ENCODE results near the gene PITX2. TPM values are rescaled to one million over a fixed set of nuclear protein-coding genes. Genes with fewer than 3 reads are reported as not detected.

Gene PITX2
- polyA plus RNA-seq = 1 to 10 TPM; 1.3 to 2.1 TPM

DNA sequence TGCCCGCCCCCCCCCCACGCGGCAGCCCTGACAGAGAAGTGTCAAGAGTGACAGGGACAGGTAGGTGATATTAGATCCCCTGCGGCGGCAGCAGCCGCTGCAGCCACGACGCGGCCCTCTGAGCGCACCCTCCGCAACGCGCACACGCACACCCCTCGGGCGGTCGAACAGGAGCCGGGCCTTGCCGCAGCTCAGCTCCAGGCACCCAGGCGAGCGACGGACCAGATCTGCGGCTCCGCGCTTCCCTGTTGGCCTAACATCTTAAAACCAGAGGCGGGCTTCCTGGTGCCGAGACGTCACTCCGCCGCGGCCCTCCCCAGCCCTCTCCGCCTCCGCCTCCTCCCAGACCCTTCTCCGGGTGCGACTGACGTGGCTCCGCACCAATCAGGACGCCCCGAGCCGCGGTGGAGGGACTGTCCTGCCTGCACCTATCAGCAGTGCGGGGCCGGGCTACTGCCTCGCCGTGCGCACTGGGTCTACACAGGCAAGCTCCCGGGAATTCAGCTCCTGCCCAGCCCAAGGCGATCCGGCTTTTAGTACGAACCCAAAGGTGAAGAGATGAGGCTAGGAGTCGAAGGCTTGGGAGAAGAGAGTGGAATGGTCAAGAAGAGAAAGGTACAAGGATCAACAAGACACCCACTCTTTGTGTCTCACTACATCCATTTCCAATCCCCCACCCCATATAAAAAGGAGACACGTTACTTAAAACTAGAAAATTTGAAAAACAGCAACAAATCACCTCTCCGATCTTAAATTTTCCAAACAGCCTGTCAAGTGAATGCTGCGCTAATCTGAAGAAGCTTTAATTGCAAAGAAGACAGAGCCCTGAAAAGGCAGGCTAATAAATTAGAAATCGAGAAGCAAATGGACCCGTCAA lies at the start of gene PITX2:
TSS of gene PITX2 (minus strand) at position 237 of the 877 bp plus-strand sequence. CDS start 617 bp downstream, outside the sequence.
- peak within 1 kb of the TSS in 1 of 2 donors; percentile 34 for H3K27ac ChIP-seq (ENCODE audit: low read depth in 2 of 2, low read length in 1 of 2)
- peaks cover 0 to 50% of the 10 kb centered on the region in 2 donors for H3K27me3 ChIP-seq (ENCODE audit: control insufficient read depth in 1 of 2, insufficient read depth in 2 of 2, low read length in 2 of 2)
- 3 to 6% methylated on average over 54 to 56 of the region's 56 CpGs for WGBS, 2 donors
- peaks cover 5 to 20% of the 10 kb centered on the region in 2 donors for H3K4me1 ChIP-seq (ENCODE audit: control insufficient read depth in 2 of 2, insufficient read depth in 2 of 2, low read length in 1 of 2)
- H3K36me3 ChIP-seq (ENCODE audit: control insufficient read depth in 2 of 2, insufficient read depth in 2 of 2, low read length in 1 of 2) = no peaks in the 10 kb centered on the region
- H3K9me3 ChIP-seq (ENCODE audit: control insufficient read depth in 2 of 2, insufficient read depth in 1 of 2, low read depth in 1 of 2, low read length in 1 of 2) = peaks cover 5 to 30% of the 10 kb centered on the region in 2 donors
- H3K4me3 ChIP-seq (ENCODE audit: low read depth in 1 of 2, low read length in 2 of 2) = peak within 1 kb of the TSS; percentile 49

GRCh38 chr4:110671679-110672078 lies 48.8 kb upstream of the PITX2 start:
- H3K27me3 ChIP-seq (ENCODE audit: control insufficient read depth in 1 of 2, insufficient read depth in 2 of 2, low read length in 2 of 2) = no peaks in the 10 kb centered on the region
- H3K9me3 ChIP-seq (ENCODE audit: control insufficient read depth in 2 of 2, insufficient read depth in 1 of 2, low read depth in 1 of 2, low read length in 1 of 2) = no peaks in the 10 kb centered on the region
- no peak overlapping the region for H3K4me3 ChIP-seq (ENCODE audit: low read depth in 1 of 2, low read length in 2 of 2)
- H3K27ac ChIP-seq (ENCODE audit: low read depth in 2 of 2, low read length in 1 of 2) = no peak overlapping the region
- no peaks in the 10 kb centered on the region for H3K36me3 ChIP-seq (ENCODE audit: control insufficient read depth in 2 of 2, insufficient read depth in 2 of 2, low read length in 1 of 2)
- WGBS, 2 donors = 59 to 72% methylated on average over 5 of the region's 5 CpGs
- no peaks in the 10 kb centered on the region for H3K4me1 ChIP-seq (ENCODE audit: control insufficient read depth in 2 of 2, insufficient read depth in 2 of 2, low read length in 1 of 2)

GRCh38 chr4:110669663-110670062 lies 46.8 kb upstream of the PITX2 start:
- H3K4me3 ChIP-seq (ENCODE audit: low read depth in 1 of 2, low read length in 2 of 2) = no peak overlapping the region
- no peaks in the 10 kb centered on the region for H3K27me3 ChIP-seq (ENCODE audit: control insufficient read depth in 1 of 2, insufficient read depth in 2 of 2, low read length in 2 of 2)
- no peaks in the 10 kb centered on the region for H3K9me3 ChIP-seq (ENCODE audit: control insufficient read depth in 2 of 2, insufficient read depth in 1 of 2, low read depth in 1 of 2, low read length in 1 of 2)
- no peaks in the 10 kb centered on the region for H3K36me3 ChIP-seq (ENCODE audit: control insufficient read depth in 2 of 2, insufficient read depth in 2 of 2, low read length in 1 of 2)
- H3K27ac ChIP-seq (ENCODE audit: low read depth in 2 of 2, low read length in 1 of 2) = no peak overlapping the region
- no peaks in the 10 kb centered on the region for H3K4me1 ChIP-seq (ENCODE audit: control insufficient read depth in 2 of 2, insufficient read depth in 2 of 2, low read length in 1 of 2)

DNA sequence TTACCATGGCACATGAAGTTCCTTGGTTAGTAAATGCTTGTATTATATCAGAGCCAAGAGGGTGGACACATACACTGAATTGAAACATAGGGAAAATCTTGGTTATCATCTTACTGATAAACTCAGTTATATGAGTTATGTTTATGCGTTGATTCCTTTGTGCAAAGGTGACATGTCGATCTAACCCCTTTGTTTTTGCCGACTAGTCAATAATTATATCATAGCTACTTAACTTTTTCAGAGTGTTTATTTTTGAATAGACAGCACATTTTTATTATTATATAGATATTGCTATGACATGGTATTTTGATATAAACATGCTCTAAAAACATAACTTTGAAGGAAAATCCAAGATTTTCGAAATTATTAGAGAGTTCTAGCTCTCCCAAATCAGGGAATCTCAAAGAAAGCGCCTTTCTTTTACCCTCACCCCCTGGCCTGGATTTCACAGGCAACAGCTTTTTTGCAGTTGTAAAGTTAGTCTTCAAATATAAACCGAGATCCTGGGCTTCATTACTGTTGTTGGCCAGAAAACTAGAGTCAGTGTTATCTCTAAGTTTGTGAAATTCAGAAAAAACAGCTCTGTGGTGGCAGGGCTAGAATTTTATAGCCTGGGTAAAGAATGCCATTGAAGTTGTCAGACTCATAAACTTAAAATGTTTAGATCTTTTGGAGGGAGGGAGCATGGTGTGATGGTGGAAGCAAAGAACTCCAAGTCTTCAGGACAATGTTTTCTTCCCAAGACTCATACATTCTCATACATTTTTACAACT lies 45.8 kb upstream of the PITX2 start:
- Histone ChIP-seq H3K27me3 (ENCODE audit: control insufficient read depth in 1 of 2, insufficient read depth in 2 of 2, low read length in 2 of 2) (no peaks in the 10 kb centered on the region), H3K36me3 (ENCODE audit: control insufficient read depth in 2 of 2, insufficient read depth in 2 of 2, low read length in 1 of 2) (no peaks in the 10 kb centered on the region), H3K4me3 (ENCODE audit: low read depth in 1 of 2, low read length in 2 of 2) (no peak overlapping the region), H3K9me3 (ENCODE audit: control insufficient read depth in 2 of 2, insufficient read depth in 1 of 2, low read depth in 1 of 2, low read length in 1 of 2) (no peaks in the 10 kb centered on the region), H3K27ac (ENCODE audit: low read depth in 2 of 2, low read length in 1 of 2) (no peak overlapping the region), H3K4me1 (ENCODE audit: control insufficient read depth in 2 of 2, insufficient read depth in 2 of 2, low read length in 1 of 2) (no peaks in the 10 kb centered on the region)
- 58 to 62% methylated on average over 6 of the region's 6 CpGs for WGBS, 2 donors

GRCh38 chr4:110667670-110668069 lies 44.8 kb upstream of the PITX2 start:
- Histone ChIP-seq H3K27ac (ENCODE audit: low read depth in 2 of 2, low read length in 1 of 2) (no peak overlapping the region), H3K4me1 (ENCODE audit: control insufficient read depth in 2 of 2, insufficient read depth in 2 of 2, low read length in 1 of 2) (no peaks in the 10 kb centered on the region), H3K36me3 (ENCODE audit: control insufficient read depth in 2 of 2, insufficient read depth in 2 of 2, low read length in 1 of 2) (no peaks in the 10 kb centered on the region), H3K9me3 (ENCODE audit: control insufficient read depth in 2 of 2, insufficient read depth in 1 of 2, low read depth in 1 of 2, low read length in 1 of 2) (no peaks in the 10 kb centered on the region), H3K4me3 (ENCODE audit: low read depth in 1 of 2, low read length in 2 of 2) (no peak overlapping the region), H3K27me3 (ENCODE audit: control insufficient read depth in 1 of 2, insufficient read depth in 2 of 2, low read length in 2 of 2) (no peaks in the 10 kb centered on the region)
- 75 to 80% methylated on average over 3 of the region's 3 CpGs for WGBS, 2 donors

GRCh38 chr4:110666030-110666429 lies 43.2 kb upstream of the PITX2 start:
- WGBS, 2 donors = 65 to 71% methylated on average over 3 of the region's 3 CpGs
- no peaks in the 10 kb centered on the region for H3K36me3 ChIP-seq (ENCODE audit: control insufficient read depth in 2 of 2, insufficient read depth in 2 of 2, low read length in 1 of 2)
- H3K27me3 ChIP-seq (ENCODE audit: control insufficient read depth in 1 of 2, insufficient read depth in 2 of 2, low read length in 2 of 2) = no peaks in the 10 kb centered on the region
- no peak overlapping the region for H3K27ac ChIP-seq (ENCODE audit: low read depth in 2 of 2, low read length in 1 of 2)
- no peaks in the 10 kb centered on the region for H3K4me1 ChIP-seq (ENCODE audit: control insufficient read depth in 2 of 2, insufficient read depth in 2 of 2, low read length in 1 of 2)
- no peak overlapping the region for H3K4me3 ChIP-seq (ENCODE audit: low read depth in 1 of 2, low read length in 2 of 2)
- no peaks in the 10 kb centered on the region for H3K9me3 ChIP-seq (ENCODE audit: control insufficient read depth in 2 of 2, insufficient read depth in 1 of 2, low read depth in 1 of 2, low read length in 1 of 2)

DNA sequence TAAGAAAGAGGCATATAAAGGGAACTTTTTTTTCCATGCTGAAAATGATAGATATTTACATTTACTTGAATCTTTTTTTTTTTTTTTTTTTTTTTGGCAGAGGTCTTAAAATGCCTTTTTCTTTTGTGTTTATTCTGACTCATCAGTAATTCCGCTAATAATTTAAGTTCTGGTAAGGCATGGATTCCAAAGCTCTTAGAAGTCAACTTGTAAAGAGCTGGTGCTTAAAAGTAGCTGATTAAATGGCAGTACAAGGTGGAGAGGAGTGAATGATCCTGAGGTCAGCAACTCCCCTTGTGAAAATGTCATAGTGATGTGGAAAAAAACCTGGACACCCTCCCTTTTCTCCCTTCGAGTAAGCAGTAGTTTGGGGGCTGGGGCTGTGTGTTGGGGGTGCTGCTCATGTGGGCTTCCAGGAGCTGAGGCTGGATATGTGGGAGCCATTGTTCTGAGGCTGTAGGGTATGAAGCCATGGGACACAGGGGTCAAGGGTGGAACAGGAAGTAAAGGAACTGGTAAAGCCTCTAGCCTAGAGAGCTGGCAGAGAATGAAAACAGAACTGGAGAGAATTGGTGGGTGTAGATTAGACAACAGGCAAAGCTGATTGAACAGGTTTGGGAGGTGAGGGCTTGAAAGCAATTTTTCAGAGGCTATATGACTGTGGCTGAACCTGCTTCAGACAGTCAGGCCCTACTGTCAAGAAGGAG lies 41.0 kb upstream of the PITX2 start:
- Histone ChIP-seq H3K4me3 (ENCODE audit: low read depth in 1 of 2, low read length in 2 of 2) (no peak overlapping the region), H3K27ac (ENCODE audit: low read depth in 2 of 2, low read length in 1 of 2) (no peak overlapping the region), H3K36me3 (ENCODE audit: control insufficient read depth in 2 of 2, insufficient read depth in 2 of 2, low read length in 1 of 2) (no peaks in the 10 kb centered on the region), H3K27me3 (ENCODE audit: control insufficient read depth in 1 of 2, insufficient read depth in 2 of 2, low read length in 2 of 2) (no peaks in the 10 kb centered on the region), H3K4me1 (ENCODE audit: control insufficient read depth in 2 of 2, insufficient read depth in 2 of 2, low read length in 1 of 2) (no peaks in the 10 kb centered on the region), H3K9me3 (ENCODE audit: control insufficient read depth in 2 of 2, insufficient read depth in 1 of 2, low read depth in 1 of 2, low read length in 1 of 2) (peaks cover 0 to 3% of the 10 kb centered on the region in 2 donors)
- 48% methylated on average over 2 of the region's 2 CpGs for WGBS, 2 donors

DNA sequence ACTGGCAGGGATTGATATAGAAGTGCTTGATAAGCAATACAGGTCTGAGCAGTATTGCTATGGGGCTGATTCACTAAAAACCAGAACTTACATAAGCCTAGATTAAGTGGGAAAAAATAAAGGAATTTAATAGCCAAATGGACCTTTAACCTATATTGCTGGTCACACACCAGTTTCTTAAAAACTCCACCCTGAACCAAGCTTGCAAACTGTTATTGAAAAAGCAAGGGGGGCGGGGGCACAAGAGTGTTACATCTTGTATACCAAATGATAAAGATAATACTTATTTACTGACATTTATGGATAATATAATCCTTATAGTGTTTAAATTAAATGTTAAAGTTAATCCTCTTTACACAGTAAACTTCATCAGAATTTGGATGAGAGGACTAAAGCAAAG lies 40.3 kb upstream of the PITX2 start:
- no peaks in the 10 kb centered on the region for H3K4me1 ChIP-seq (ENCODE audit: control insufficient read depth in 2 of 2, insufficient read depth in 2 of 2, low read length in 1 of 2)
- 73 to 80% methylated on average over 1 of the region's 1 CpG for WGBS, 2 donors
- no peak overlapping the region for H3K4me3 ChIP-seq (ENCODE audit: low read depth in 1 of 2, low read length in 2 of 2)
- no peaks in the 10 kb centered on the region for H3K36me3 ChIP-seq (ENCODE audit: control insufficient read depth in 2 of 2, insufficient read depth in 2 of 2, low read length in 1 of 2)
- H3K27ac ChIP-seq (ENCODE audit: low read depth in 2 of 2, low read length in 1 of 2) = no peak overlapping the region
- H3K27me3 ChIP-seq (ENCODE audit: control insufficient read depth in 1 of 2, insufficient read depth in 2 of 2, low read length in 2 of 2) = no peaks in the 10 kb centered on the region
- H3K9me3 ChIP-seq (ENCODE audit: control insufficient read depth in 2 of 2, insufficient read depth in 1 of 2, low read depth in 1 of 2, low read length in 1 of 2) = peaks cover 0 to 3% of the 10 kb centered on the region in 2 donors

DNA sequence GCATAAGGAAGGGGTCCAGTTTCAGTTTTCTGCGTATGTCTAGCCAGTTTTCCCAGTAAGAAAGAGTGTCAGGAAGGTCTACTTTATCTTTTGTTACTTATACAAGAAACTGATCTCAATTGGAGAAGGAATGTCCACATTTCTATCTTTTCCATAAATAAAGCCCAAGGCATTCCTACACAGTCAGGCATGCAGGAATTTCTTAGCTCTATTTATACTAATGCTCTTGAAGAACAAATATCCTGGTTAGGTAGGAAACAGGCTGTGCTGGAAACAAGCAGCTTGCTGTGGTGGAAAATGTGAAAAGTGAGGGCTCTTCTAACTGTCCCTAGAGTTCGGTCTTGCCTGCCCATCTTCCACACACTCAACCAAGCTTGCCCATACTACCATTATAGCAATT lies 37.9 kb upstream of the PITX2 start:
- Histone ChIP-seq H3K27ac (ENCODE audit: low read depth in 2 of 2, low read length in 1 of 2) (no peak overlapping the region), H3K9me3 (ENCODE audit: control insufficient read depth in 2 of 2, insufficient read depth in 1 of 2, low read depth in 1 of 2, low read length in 1 of 2) (peaks cover 0 to 3% of the 10 kb centered on the region in 2 donors), H3K27me3 (ENCODE audit: control insufficient read depth in 1 of 2, insufficient read depth in 2 of 2, low read length in 2 of 2) (no peaks in the 10 kb centered on the region), H3K4me1 (ENCODE audit: control insufficient read depth in 2 of 2, insufficient read depth in 2 of 2, low read length in 1 of 2) (no peaks in the 10 kb centered on the region), H3K4me3 (ENCODE audit: low read depth in 1 of 2, low read length in 2 of 2) (no peak overlapping the region), H3K36me3 (ENCODE audit: control insufficient read depth in 2 of 2, insufficient read depth in 2 of 2, low read length in 1 of 2) (no peaks in the 10 kb centered on the region)
- 87 to 89% methylated on average over 2 of the region's 2 CpGs for WGBS, 2 donors
